ENCODE data around the gene FAM13A.
"Not testable (repeated sequence)": the region's sequence is repeated elsewhere in the genome, so short reads cannot be mapped to it uniquely, and the experiment has no call there.

Gene FAM13A

GRCh38 chr4:88967883-88968331, 89.1 kb downstream of the FAM13A start:
- no peak for DNase-seq (ENCODE audit: insufficient read length, low spot score)
- FAIRE-seq, result no peak

- FAIRE-seq (no peak), DNase-seq (ENCODE audit: insufficient read length, low spot score) (no peak)
Observed at GRCh38 chr4:88965053-88965452, 91.9 kb downstream of the FAM13A start.

DNA sequence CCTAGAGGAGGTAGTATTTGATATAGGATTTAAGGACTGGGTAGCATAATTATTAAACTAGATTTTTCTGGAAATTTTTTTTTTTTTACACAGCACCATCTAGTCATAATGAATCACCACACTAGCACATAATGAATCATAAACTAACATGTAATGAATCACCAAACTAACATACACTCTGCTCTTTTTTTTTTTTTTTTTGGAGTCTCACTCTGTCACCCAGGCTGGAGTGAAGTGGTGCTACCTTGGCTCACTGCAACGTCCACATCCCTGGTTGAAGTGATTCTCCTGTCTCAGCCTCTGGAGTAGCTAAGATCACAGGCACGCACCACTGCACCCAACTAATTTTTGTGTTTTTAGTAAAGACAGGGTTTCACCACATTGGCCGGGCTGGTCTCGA, 92.5 kb downstream of the FAM13A start:
- DNase-seq (ENCODE audit: insufficient read length, low spot score) (no peak), FAIRE-seq (no peak)

DNA sequence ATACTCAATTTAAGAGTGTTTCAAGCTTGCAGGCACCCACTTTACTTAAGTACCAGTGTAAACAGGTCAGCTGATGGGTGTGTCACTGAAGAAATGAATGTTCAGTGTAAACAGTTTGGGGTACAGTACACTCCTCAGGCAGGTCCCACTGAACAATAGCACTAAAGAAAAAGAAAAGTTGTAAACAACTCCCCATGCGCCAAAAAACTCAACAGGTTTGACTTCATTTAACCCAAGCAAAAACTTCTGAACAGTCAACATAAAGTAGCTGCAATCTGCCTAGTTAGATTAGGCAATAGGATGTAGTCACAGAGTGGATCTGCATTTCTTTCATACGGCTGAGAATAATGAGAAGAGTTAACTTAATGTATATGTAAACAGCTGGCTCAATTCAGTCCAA, 93.2 kb downstream of the FAM13A start:
- FAIRE-seq, result no peak

GRCh38 chr4:88962396-88962795, 94.6 kb downstream of the FAM13A start:
- DNase-seq (ENCODE audit: insufficient read length, low spot score) (no peak), FAIRE-seq (no peak)

More for the DNA sequence above, 93.2 kb downstream of the FAM13A start:
- DNase-seq (ENCODE audit: insufficient read length, low spot score), result no peak

GRCh38 chr4:88960576-88960975, 96.4 kb downstream of the FAM13A start:
- no peak for FAIRE-seq
- no peak for DNase-seq (ENCODE audit: insufficient read length, low spot score)

- DNase-seq (ENCODE audit: insufficient read length, low spot score) (no peak), FAIRE-seq (no peak)
Observed at GRCh38 chr4:88958080-88958479, 98.9 kb downstream of the FAM13A start.

- DNase-seq (ENCODE audit: insufficient read length, low spot score) (no peak), FAIRE-seq (no peak)
Observed at GRCh38 chr4:88957570-88957969, 99.4 kb downstream of the FAM13A start.

DNA sequence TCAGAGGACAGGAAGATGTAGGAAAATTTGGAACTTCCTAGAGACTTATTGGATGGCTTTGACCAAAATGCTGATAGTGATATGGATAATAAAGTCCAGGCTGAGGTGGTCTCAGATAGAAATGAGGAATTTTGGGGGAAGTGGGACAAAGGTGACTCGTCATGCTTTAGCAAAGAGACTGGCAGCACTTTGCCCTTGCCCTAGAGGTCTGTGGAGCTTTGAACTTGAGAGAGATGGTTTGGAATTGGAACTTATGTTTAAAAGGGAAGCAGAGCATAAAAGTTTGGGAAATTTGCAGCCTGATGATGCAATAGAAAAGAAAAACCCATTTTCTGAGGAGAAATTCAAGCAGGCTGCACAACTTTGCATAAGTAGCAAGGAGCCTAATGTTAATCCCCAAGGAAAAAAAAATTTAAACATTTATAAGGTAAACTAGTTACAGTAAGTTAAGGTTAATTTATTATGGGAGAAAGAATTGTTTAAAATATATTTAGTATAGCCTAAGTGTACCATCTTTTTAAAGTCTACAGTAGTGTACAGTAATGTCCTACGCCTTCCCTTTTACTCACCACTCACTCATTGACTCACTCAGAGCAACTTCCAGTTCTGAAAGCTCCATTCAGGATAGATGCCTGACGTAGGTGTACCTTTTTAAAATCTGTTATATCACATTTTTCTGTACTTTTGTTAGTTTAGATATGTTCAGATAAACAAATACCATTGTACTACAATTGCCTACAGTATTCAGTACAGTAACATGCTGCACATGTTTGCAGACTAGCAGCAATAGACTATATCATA, 101.2 kb downstream of the FAM13A start:
- no peak for FAIRE-seq
- DNase-seq (ENCODE audit: insufficient read length, low spot score), result no peak

GRCh38 chr4:88953400-88953799, 103.6 kb downstream of the FAM13A start:
- no peak for FAIRE-seq
- no peak for DNase-seq (ENCODE audit: insufficient read length, low spot score)

DNA sequence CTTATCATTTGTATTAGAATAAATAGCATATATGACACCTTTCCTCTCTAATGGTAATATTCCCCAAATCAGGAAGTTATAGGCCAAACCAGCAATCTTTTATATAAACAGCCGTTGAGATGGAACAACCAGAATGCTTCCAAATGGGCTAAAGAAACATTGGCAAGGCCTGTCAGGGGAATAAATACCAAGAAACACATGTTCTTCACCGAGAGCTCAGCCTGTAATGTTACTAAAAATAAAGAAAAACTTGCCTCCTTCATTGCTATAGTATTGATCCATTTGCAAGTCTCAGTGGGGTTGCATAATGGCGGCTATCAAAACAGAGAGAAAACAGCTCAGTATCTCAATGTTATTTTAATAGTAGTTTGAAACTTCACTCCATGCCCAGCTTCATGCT, 104.9 kb downstream of the FAM13A start:
- FAIRE-seq (no peak), DNase-seq (ENCODE audit: insufficient read length, low spot score) (no peak)

GRCh38 chr4:88949605-88950004, 107.4 kb downstream of the FAM13A start:
- no peak for DNase-seq (ENCODE audit: insufficient read length, low spot score)

DNA sequence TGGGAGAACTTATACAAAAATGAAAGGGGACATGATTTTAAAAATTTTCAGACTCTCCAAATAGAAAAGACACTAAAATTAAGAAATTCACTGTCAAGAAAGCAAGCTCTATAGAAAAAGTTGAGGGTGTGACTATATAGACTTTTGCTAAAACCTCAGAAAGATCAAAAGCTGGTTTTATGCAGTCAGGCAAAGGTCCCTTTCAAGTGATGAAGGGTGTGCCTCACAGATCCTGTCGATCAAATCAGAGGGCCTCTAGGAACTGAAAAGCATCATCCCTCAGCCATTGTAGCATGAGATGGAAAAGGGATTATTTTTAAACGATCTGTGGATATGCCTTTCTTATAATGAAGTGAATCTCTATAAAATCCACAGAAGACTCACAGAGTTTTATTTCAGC, 116.5 kb downstream of the FAM13A start:
- DNase-seq (ENCODE audit: insufficient read length, low spot score) (no peak), FAIRE-seq (no peak)

More at GRCh38 chr4:88949605-88950004, 107.4 kb downstream of the FAM13A start:
- FAIRE-seq, result no peak

GRCh38 chr4:88939697-88940096, 117.3 kb downstream of the FAM13A start:
- DNase-seq (ENCODE audit: insufficient read length, low spot score) (no peak), FAIRE-seq (no peak)

DNA sequence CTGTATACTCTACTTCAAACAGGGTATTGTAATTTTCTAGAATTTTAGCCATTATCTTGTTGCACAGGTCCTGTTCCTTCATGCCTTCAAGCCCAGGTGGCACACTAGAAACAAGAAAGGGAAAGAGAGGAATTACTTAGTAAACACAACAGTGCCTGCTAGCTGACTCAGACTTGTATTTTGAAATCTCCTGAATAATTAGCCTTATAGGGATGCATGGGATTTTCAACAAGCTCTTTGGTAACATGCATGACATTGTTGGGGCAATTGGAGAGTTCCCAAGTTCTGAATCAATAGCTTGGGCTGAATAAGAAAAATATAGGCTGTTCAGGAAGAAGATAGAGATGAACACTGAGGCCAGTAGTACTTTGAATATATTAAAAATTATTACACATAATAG, 118.8 kb downstream of the FAM13A start:
- FAIRE-seq, result no peak

GRCh38 chr4:88937081-88937480, 119.9 kb downstream of the FAM13A start:
- DNase-seq (ENCODE audit: insufficient read length, low spot score) (peak; percentile 1), FAIRE-seq (no peak)

More for the DNA sequence above, 118.8 kb downstream of the FAM13A start:
- DNase-seq (ENCODE audit: insufficient read length, low spot score), result peak; percentile 1

DNA sequence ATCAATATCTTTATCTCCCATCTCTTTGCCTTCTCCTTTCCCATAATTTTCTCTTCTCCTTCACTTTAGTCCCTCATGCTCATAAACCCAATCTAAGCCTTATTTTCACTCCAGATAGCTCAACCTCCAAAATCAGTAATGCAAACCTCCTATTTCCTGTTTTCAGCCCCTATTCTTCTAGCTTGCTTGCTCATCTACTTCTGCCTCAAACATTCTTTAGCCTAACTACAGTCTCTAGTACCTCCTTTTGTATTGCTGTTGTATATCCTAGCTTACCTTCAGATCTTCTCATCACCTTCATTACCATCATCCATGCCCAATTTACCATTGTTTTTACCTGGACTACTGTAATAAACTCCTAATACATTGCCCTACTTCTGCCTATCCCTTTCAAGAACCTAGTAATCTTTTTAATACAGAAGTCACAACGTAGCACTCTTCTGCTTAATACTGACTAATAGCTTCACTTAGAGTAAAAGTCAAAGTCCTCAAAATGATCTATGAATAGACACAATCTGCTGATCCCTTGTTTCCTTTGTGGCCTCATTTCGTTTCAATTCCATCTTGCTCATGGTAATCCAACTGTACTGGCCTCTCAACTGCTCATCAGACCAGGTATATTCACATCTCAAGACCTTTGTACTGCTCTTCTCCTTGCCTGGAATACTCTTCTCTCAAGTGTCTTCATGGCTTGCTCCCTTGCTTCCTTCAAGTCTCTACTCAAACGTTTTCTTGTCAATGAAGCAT, 123.4 kb downstream of the FAM13A start:
- FAIRE-seq, result no peak
- DNase-seq (ENCODE audit: insufficient read length, low spot score), result no peak

- FAIRE-seq (no peak), DNase-seq (ENCODE audit: insufficient read length, low spot score) (no peak)
Observed at GRCh38 chr4:88928852-88929251, 128.1 kb downstream of the FAM13A start.

- DNase-seq (ENCODE audit: insufficient read length, low spot score), result no peak
- no peak for FAIRE-seq
Observed at GRCh38 chr4:88927420-88927819, 129.6 kb downstream of the FAM13A start.

DNA sequence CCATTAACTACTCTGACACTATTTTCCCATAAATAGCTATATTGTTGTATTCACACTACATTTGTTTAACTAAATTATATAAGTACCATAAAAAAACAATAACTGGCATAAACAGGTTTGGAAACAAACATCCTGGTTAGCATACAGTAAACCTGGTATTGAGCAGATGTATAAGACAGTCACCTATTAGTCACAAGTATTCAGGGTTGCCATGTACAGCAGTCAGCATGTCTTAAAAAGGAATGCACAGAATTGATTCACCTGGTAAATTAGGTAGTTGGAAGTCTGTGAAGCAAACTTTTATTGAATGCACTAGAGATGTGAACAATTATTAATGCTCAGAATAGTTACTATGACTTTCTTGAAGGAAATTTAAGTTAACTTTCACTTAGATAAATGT, 137.9 kb downstream of the FAM13A start:
- DNase-seq (ENCODE audit: insufficient read length, low spot score) (no peak), FAIRE-seq (no peak)

DNA sequence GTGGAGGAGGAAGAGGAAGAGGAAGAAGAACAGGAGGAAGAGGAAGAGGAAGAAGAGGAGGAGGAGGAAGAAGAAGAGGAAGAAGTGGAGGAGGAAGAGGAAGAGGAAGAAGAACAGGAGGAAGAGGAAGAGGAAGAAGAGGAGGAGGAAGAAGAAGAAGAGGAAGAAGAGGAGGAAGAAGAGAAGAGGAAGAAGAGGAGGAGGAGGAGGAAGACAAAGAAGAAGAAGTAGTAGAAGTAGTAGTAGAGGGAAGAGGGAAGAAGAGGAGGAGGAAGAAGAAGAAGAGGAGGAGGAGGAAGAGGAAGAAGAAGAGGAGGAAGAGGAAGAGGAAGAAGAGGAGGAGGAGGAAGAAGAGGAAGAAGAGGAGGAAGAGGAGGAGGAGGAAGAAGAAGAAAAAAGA, 143.8 kb downstream of the FAM13A start:
- FAIRE-seq; DNase-seq (ENCODE audit: insufficient read length, low spot score): not testable (repeated sequence)

Data from HTR-8/SVneo (cell line).